Measurements from ENCODE around the gene SDC3.
"Not testable (repeated sequence)": the region's sequence is repeated elsewhere in the genome, so short reads cannot be mapped to it uniquely, and the experiment has no call there.

Gene SDC3, protein sequence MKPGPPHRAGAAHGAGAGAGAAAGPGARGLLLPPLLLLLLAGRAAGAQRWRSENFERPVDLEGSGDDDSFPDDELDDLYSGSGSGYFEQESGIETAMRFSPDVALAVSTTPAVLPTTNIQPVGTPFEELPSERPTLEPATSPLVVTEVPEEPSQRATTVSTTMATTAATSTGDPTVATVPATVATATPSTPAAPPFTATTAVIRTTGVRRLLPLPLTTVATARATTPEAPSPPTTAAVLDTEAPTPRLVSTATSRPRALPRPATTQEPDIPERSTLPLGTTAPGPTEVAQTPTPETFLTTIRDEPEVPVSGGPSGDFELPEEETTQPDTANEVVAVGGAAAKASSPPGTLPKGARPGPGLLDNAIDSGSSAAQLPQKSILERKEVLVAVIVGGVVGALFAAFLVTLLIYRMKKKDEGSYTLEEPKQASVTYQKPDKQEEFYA

DNA sequence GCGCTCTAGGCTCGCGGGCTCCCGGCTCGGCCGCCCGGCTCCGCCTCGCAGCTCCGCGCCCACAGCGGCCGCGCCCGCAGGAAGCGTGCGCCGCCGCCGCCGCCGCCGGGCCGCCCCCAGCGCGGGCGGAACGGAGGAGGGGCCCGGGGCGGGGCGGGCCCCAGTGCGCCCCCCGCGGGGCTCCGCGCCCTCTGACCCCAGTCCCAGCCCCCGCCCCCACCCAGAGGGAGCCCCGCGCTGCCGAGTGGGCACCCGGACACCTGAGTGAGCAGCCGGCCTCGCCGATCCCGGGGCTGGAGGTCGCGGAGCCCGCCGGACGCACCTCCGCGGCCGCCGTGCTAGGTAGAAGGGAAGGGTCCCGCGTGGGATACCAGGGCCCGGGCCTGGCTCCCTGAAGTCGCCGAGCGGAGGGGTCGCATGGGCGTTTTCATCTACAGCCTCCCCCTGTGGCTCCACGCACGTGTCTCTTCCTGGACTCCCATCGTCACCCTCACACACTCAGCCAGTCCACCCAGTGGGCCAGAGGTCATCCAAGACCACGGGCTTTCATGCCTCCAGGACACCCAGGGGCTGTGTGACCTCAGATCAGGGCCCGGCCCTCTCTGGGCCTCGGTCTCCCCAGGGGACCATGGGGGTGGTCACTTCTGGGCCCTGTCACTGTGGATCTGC is at the start of gene SDC3:
SDC3 (minus strand) TSS at position 63 of the 669 bp plus-strand sequence. CDS start 172 bp downstream, outside the sequence.
- in situ Hi-C loops (cut with HindIII; ENCODE audit: low sequenced_read_pairs), result loop anchor here (5.0 kb wide), 1 partner anchor 42 kb away; no protein-coding TSS in a partner anchor

DNA sequence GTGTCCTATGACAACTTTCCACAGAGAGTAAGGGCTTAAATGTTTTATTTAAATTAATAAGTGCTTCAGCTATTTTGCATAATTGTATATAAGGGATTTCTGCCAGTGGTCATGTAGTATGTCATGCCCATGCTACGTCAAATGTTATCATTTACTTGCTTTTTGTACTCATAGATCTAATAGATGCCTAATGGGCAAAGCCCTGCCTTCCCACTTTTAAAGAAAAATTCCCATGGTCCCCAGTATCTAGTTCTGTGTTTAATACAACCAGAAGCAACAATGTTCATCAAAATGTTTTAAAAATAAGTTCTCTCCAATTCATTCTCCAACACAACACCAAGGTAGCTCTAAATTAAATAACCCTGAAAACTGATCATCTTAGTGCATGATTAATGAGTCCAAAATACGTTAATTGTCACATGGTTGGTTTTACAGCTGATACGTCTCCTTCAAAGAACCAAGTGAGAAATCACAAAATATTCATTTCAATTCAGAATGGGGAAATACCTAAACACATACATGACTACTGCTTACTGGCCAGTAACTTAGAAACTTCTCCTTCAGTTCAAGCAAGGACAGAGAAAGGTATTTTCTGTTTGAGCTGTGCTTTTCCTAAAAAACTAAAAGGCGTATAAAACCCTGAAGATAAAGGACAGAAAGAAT is 49.1 kb upstream of the SDC3 start:
- in situ Hi-C loops (cut with HindIII; ENCODE audit: low sequenced_read_pairs), result no loop called here

DNA sequence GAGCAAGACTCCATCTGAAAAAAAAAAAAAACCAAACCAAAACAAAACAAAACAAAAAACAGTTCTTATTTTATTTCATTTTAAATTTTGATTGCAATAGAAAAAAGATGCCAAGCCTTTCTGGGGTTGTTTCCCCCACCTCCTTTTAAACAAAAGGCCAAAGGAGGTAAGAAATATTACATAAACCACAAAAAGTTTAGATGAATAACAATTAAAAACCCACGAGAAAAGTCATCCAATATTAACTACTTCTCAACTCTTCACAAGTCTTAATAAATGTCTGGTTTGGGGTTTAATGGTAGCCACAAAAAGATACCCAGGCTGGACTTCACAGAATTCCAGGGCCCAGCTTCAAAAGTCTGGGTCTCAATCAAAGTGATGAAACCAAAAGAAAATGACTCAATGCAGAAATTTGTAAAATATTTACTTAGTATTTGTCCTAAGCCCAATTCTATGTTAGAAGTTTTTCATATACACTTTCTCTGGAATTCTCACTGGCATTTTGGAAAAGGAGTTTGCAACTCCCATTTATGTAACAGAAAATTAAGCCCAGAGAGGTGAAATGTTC is 47.0 kb upstream of the SDC3 start:
- in situ Hi-C loops (cut with HindIII; ENCODE audit: low sequenced_read_pairs), result no loop called here

DNA sequence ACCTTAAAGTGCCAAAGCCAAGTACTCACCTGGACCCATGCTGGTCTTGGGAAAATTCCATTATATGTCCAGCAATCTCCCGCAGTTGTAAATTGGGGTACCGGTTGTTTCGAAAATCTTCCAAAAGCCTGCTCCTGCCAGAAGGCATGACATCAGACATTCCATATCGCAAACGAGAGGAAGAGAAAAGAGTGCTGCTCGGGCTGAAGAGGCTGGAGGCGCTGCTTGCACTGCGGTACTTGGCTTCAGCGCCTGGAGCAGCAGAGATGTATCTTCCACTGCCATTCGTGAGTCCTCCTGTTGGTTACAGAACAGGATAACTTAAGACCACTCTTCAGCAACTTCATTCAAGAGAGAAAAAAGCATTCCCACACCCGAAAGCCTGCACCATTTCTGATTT is 45.1 kb upstream of the SDC3 start:
- in situ Hi-C loops (cut with HindIII; ENCODE audit: low sequenced_read_pairs), result no loop called here

DNA sequence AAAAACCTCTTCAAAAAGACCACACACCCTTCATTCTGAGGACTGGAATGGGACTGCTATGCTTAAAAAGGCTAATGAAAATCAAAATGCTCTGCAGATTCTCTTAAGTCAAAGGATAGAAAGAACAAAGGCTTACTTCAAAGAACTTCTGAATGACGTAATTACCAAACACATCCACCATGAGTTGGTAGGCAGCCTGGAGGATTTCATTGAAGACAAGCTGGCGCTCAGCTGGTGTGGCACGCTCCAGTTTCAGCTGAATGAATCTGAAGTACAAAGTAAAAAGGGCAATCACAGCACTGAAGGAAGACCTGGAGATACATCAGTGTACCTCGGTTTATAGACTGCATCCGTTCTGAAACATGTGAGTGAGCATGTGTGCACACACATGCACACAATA is 43.5 kb upstream of the SDC3 start:
- in situ Hi-C loops (cut with HindIII; ENCODE audit: low sequenced_read_pairs), result no loop called here

DNA sequence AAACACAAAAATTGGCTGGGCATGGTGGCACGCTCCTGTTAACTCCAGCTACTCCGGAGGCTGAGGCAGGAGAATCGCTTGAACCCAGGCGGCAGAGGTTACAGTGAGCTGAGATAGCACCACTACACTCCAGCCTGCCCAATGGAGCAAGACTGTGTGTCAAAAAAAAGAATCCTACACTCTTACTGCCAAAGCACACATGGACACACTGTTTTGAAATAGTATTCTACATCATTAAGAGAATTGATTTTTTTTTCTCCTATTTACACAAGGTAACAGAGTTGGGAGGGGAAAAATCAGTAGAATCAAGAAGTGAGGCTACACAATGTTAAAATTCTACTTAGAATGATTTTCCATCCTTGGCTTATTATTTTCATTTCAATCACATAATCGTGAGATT is 42.1 kb upstream of the SDC3 start:
- in situ Hi-C loops (cut with HindIII; ENCODE audit: low sequenced_read_pairs), result no loop called here

DNA sequence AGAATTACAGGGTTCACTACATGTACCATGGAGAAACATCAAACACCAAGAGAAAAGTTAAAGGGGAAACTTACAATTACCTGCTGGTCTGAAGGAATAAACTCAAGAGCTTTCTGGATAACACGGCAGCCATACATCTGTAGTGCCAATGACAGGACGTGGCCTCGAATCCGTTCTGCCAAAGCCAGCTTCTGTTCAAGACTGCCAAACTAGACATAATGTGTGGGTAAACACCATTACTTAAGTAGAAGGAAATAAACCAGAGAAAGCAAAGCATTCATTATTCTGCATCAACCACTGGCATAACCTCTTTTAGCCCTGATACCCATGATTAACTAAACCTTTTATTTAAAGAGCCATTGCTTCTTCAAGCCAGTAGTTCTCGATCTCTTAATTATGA is 41.5 kb upstream of the SDC3 start:
- in situ Hi-C loops (cut with HindIII; ENCODE audit: low sequenced_read_pairs), result no loop called here

DNA sequence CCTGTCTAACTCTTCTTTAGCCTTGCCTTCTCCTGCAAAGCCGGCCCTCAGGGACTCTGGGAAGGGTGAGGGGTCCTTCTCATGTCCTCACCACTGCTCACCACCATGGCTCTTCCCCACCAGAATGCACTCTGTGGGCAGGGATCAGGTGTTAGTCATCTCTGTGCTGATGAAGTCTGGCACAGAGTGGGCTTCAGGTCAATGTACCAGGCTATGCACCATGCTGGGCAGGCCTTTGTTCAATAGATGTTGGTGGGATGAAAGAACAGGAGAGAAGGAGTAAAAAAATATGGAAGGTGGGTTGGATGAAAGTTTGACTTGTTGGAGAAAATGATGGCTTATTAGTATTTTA is 40.9 kb upstream of the SDC3 start:
- in situ Hi-C loops (cut with HindIII; ENCODE audit: low sequenced_read_pairs), result not testable (repeated sequence)

DNA sequence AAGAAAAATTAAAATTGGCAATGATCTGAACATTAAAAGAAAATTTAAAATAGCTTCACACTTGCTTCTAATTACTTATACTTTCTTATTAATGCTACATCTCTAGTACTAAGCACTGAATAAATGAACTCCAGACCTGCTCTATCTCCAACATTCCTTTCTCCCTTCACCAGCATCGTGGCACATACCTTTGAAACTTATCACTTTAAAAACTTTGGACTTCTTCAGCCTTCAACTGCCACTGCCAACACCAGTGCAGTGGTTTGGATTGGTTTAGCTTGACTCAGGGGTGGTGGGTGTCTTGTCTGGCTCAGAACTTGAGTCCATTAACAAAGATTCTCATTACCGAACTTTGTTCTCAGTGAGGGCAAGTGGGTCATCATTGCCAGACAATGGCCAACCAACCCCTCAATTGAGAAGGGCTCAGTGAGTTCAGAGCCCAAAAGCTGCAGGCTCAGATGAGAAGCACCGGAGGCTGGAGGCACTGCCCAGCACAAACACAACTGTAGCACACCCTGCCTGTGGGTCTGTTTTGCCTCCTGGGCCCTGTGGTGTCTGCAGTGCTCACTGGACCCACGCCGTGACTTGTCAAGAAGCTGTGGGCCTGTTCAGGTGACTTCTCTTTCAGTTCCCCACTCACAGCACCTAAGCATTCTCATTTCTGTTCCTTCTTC is 40.4 kb upstream of the SDC3 start:
- in situ Hi-C loops (cut with HindIII; ENCODE audit: low sequenced_read_pairs), result not testable (repeated sequence)

DNA sequence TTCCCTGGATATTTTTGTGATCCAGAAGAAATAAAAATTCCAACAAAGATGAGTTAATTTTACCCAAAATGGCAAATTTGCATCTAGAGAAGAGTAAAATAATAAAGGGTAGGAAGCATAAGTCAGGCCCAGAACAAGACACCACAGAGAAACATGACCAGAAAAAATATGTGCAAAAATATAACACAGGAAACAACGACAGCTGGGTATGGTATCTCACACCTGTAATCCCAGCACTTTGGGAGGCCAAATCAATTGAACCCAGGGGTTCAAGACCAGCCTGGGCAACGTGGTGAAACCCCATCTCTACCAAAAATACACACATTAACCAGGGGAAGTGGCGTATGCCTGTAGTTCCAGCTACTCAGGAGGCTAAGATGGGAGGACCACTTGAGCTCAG is 39.7 kb upstream of the SDC3 start:
- in situ Hi-C loops (cut with HindIII; ENCODE audit: low sequenced_read_pairs), result no loop called here

DNA sequence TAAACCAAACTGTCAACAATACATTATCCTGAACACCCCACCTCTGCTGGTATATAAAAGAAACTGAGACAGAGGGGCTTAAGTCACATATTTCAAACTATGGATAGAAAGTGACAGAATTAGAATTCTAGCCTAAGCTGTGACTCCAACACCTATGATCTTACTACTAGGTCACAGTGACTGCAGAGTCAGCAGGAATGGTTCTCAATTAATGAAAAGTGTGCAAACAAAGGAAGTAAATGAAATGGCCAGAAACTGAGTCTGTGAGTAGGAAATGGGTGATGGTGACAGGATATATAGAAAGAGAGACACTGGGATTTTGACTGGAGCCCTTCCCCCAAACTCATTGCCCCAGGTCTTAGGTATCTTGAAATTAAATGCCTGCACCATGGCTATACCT is 38.7 kb upstream of the SDC3 start:
- in situ Hi-C loops (cut with HindIII; ENCODE audit: low sequenced_read_pairs), result no loop called here

DNA sequence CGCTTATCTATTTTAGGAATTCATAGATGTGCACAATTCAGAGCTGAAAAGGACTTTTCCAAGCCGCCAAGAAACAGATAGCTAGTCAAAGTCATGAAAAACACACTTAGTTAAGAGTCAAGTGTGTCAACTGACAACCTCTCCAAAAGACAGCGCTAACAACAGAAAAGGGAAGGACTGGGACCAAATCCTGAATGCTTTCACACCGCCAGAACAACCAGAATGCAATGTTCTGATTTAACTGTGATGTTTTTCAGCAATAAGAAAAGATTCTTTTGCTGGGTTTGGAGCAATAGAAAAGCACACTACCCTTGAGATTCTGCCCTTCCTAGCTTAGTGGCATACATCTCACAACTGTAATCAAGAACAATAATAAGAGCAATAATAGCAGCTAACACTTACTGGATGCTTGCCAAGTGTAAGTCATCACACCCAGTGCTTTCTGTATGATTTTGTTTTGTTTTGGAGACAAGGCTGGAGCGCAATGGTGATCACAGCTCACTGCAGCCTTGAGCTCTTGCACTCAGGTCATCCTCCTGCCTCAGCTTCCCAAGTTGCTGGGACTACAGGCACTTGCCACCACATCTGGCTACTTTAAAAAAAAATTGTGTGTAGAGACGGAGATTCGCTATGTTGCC is 33.9 kb upstream of the SDC3 start:
- in situ Hi-C loops (cut with HindIII; ENCODE audit: low sequenced_read_pairs), result no loop called here

DNA sequence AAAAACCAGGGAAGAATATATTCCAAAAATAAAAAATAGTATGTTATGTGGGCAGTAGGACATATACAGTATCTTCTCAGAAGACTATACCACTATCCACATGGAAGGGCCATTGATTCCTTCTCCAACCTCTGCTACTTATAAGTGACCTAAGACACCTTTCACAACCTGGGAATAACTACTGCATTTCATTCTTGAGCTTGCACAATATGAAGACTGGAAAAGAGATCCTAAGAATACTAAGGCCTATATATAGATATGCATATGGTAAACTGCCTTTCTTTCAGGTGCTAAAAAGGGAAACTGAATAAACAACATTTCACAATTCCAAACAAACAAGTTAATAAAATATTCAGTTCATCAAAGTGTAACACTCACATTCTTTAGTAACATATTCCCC is 32.0 kb upstream of the SDC3 start:
- in situ Hi-C loops (cut with HindIII; ENCODE audit: low sequenced_read_pairs), result no loop called here

DNA sequence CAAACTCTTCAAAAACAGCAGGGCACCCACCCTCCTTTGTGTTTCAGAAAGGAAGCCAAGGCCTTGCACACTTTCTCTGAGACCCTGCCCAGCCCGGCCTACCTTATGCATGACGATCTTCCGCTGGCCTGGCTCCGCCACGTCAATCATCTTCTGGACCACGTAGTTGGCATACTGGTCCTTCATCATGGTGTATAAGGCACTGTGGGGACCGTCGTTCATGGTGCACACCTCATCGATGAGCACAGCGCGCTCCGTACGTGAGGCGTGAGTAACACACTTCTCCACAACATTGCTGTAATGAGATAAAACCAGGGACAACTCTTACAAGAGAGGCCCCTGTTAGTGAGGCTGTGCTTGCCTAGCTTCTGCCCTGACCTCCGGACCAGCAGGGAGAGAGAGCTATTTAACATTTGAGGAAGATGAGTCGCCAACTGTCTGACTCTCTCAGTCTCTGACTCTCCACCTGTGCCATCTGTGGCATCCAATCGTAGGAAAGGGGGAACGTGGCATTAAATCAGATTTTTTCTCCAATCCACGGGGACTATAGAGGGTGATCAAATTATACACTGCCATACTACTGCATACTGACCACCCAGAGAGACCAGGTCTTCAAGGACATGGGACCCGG is 28.1 kb upstream of the SDC3 start:
- in situ Hi-C loops (cut with HindIII; ENCODE audit: low sequenced_read_pairs), result no loop called here

DNA sequence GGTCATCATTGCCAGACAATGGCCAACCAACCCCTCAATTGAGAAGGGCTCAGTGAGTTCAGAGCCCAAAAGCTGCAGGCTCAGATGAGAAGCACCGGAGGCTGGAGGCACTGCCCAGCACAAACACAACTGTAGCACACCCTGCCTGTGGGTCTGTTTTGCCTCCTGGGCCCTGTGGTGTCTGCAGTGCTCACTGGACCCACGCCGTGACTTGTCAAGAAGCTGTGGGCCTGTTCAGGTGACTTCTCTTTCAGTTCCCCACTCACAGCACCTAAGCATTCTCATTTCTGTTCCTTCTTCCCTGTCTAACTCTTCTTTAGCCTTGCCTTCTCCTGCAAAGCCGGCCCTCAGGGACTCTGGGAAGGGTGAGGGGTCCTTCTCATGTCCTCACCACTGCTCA is 27.2 kb upstream of the SDC3 start:
- in situ Hi-C loops (cut with HindIII; ENCODE audit: low sequenced_read_pairs), result not testable (repeated sequence)

DNA sequence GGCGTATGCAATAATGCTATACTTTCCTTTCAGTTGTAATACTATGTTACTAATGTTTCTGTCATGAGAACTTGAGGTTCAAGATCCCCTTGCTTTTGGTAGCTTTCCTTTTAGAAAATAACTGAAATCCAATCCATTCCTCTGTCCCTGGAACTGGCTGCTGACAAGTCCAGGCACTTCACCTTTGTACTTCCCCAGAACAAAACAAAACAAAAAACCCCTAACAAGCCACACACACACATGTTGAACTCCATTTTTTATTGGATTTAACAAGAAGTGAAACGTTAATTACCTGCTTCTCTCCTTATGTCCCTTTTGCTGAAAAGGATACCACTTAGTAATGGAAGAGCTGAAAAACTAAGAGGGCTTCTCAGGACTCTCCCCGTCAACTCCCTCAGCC is 26.1 kb upstream of the SDC3 start:
- in situ Hi-C loops (cut with HindIII; ENCODE audit: low sequenced_read_pairs), result no loop called here

DNA sequence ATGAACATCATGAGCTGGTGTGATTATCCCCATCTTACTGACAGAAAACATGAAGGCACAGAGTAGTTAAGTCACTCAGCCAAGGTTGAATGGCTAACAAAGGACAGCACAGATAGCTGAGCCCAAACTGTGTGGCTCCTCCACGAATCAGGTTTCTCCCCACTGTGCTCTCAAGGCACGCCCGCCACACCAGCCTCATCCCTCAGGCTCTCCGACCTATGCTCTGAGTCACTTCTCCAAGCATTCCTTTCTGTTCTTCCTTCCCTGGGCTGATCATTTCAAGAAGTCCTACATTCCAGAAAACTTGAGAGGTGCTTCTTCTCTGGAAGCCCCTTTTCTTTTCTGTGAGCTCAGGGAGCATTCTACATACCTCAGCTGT is 25.3 kb upstream of the SDC3 start:
- in situ Hi-C loops (cut with HindIII; ENCODE audit: low sequenced_read_pairs), result no loop called here

DNA sequence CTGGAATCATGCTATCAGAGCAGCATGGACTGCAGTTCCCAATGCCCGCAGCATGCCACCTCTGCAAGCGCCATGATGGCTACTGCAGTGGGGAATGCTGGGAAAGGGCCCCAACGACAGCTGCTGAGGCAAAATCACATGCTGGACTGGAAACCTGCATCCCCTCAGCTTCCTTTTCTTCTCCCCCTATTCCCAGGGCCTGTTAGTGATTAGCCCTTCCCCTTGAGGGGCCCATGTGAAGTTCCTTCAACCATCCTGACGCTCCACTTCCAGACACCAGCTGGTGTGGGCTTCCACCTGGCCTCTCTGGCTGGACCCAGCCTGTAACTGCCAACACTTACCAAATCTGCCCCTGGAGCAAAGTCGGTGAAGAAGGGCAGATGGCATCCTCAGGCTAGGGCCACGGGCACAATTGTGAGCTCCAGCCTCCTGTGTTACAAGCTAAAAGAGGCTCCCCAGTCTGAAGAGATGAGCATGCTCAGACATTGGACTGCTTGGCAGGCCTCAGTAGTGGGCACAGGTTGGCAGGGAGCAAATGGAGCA is 22.1 kb upstream of the SDC3 start:
- in situ Hi-C loops (cut with HindIII; ENCODE audit: low sequenced_read_pairs), result no loop called here

DNA sequence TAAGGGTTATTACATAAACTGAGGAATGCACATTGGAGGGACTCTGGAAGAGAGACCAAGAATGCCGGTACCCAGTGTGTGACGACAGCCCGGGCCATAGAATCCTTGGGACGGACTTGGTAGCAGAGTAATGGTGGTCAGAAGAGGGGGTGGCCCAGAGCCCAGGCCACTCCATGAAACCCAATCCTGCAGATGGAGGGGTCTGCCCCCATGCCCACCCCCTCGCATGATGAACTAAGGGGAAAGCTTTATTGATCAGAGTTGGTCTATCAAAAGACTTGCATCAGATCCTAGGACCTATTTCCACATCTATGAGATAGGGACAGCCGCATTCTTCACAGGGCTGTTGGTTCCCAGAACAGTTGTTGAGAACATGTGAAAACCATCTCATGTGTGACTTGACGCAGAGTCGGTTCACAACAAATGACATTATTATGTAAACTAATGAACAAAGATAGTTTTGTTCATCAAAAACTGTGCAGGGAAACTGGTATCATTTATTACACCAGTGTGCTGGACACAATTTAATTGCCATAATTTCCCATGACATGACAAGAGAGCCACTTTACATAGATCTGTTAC is 21.5 kb upstream of the SDC3 start:
- in situ Hi-C loops (cut with HindIII; ENCODE audit: low sequenced_read_pairs), result no loop called here
